Body of pancreas (tissue), 4 donors: ENCODE measurements around the gene TNS4. TPM values are rescaled to one million over a fixed set of nuclear protein-coding genes. Genes with fewer than 3 reads are reported as not detected.

ENCODE experiments used
- ATAC-seq: fragments of 150-250 bp; one replicate; pipeline ENCODE4 v1.9.1; 2016
- DNase-seq, 4 donors: peaks; one replicate each; pipeline ENCODE4 v3.0.0-alpha.2; 2019
- H3K27ac ChIP-seq, 4 donors: fragments of 200-600 bp; sonication (generic); 1 replicate in 3 of 4; 2 replicates in 1 of 4; pipeline versions ENCODE4 v1.5.1 to v1.6.1; 2016 to 2019; ENCODE audit warnings: mild to moderate bottlenecking in 1 of 4, mixed read lengths in 1 of 4, moderate library complexity in 1 of 4
- H3K27me3 ChIP-seq, 2 donors: fragments of 200-600 bp; sonication (generic); one replicate each; pipeline ENCODE4 v1.6.0; 2016; ENCODE audit warnings: mild to moderate bottlenecking in 1 of 2
- H3K36me3 ChIP-seq, 2 donors: fragments of 200-600 bp; sonication (generic); replicated peaks in 1 of 2; 2 replicates each; pipeline ENCODE4 v1.5.1; 2016; ENCODE audit warnings: low read depth in 2 of 2; ENCODE audit not compliant: insufficient read depth in 1 of 2
- H3K4me1 ChIP-seq: fragments of 200-600 bp; sonication (generic); one replicate; pipeline ENCODE4 v1.6.0; 2016
- H3K4me3 ChIP-seq, 2 donors: fragments of 200-600 bp; sonication (generic); 1 replicate in 1 of 2; 2 replicates in 1 of 2; pipeline ENCODE4 v1.5.1; 2016 to 2019
- H3K9me3 ChIP-seq, 3 donors: fragments of 200-600 bp; sonication (generic); 1 replicate in 2 of 3; 2 replicates in 1 of 3; pipeline ENCODE4 v1.5.1; 2016
- POLR2A ChIP-seq, 3 donors: fragments of 450-650 bp; IDR thresholded peaks; one replicate each; pipeline ENCODE4 v1.6.1; 2016; ENCODE audit warnings: antibody characterized with exemption in 3 of 3, mild to moderate bottlenecking in 2 of 3
- WGBS, 2 donors: methylation state at CpG; one replicate each; pipeline ENCODE4 v1.1.5; 2017; 5-methylcytosine and 5-hydroxymethylcytosine counted together
- intact Hi-C: fragments of 100-400 bp; cut with DNase I; formaldehyde crosslinking; loops from one replicate; pipeline ENCODE4 v1.15.1; 2023
- total RNA-seq, 2 donors: library from RNA; depleted of rRNA; stranded (reverse); fragments of >200 nt; gene quantifications; one replicate each; pipeline ENCODE4 v1.1.0, GENCODE V29; 2016
- TF ChIP-seq, protein P1 (sequence below), 7 experiments: fragments of 450-650 bp in 4 of 7; fragments of 200-600 bp in 3 of 7; sonication (generic) in 3 of 7; IDR thresholded peaks; one replicate each; pipeline ENCODE4 v1.5.1; 2016 to 2019; ENCODE audit warnings: antibody characterized with exemption in 7 of 7

TNS4 gene
- total RNA-seq, 2 donors from 2014 or later: not detected

DNA sequence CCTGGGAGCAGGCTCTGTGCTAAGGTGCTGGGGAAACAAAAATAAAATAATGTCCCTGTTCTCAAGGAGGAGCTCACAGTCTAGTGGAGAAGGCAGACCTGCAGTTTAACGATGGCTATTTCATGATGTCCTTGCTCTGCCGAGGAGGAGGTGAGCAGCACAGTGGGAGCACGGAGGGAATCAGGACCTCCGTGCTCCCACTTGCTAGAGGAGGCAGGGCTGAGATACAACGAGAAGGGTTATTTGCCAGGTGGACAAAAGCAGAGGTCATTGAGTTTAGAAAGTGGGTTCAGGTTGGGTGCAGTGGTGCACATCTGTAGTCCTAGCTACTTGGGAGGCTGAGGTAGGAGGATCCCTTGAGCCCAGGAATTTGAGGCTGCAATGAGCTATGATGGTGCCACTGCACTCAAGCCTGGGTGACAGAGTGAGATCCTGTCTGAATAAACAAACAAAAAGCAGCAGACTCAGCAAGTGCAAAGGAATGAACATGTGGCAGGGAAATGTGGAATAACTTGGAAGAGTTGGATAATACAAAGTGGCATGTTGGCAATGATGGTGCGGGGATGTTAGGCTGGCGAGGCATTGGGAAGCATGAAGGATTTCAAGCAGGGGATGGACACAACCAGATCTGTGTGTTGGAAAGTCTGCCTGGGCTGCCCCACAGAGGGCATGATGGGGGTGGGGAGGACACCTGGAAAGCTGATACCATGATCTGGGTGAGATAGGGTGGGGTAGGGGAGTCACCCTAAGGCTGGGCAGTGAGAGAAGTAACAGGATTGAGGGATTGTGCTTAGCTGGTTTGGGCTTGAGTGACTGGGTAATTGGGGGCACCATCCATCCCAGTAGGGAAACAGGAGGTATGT is 12.8 kb upstream of the TNS4 start:
- ATAC-seq: no peak
- Histone ChIP-seq H3K4me1 (peaks cover 5% of the 10 kb centered on the region), H3K27me3 (no peaks in the 10 kb centered on the region), H3K36me3 (no peaks in the 10 kb centered on the region), H3K4me3 (no peak overlapping the region), H3K9me3 (no peaks in the 10 kb centered on the region), H3K27ac (no peak overlapping the region)
- intact Hi-C loops: no loop called here
- TF ChIP-seq, protein P1, sequence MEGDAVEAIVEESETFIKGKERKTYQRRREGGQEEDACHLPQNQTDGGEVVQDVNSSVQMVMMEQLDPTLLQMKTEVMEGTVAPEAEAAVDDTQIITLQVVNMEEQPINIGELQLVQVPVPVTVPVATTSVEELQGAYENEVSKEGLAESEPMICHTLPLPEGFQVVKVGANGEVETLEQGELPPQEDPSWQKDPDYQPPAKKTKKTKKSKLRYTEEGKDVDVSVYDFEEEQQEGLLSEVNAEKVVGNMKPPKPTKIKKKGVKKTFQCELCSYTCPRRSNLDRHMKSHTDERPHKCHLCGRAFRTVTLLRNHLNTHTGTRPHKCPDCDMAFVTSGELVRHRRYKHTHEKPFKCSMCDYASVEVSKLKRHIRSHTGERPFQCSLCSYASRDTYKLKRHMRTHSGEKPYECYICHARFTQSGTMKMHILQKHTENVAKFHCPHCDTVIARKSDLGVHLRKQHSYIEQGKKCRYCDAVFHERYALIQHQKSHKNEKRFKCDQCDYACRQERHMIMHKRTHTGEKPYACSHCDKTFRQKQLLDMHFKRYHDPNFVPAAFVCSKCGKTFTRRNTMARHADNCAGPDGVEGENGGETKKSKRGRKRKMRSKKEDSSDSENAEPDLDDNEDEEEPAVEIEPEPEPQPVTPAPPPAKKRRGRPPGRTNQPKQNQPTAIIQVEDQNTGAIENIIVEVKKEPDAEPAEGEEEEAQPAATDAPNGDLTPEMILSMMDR (IDR thresholded peaks at IDR 0.05): no peak
- no peak for TF ChIP-seq POLR2A (IDR thresholded peaks at IDR 0.05)
- 68 to 74% methylated on average over 7 of the region's 7 CpGs for WGBS, 2 donors
- DNase-seq: no peak

DNA sequence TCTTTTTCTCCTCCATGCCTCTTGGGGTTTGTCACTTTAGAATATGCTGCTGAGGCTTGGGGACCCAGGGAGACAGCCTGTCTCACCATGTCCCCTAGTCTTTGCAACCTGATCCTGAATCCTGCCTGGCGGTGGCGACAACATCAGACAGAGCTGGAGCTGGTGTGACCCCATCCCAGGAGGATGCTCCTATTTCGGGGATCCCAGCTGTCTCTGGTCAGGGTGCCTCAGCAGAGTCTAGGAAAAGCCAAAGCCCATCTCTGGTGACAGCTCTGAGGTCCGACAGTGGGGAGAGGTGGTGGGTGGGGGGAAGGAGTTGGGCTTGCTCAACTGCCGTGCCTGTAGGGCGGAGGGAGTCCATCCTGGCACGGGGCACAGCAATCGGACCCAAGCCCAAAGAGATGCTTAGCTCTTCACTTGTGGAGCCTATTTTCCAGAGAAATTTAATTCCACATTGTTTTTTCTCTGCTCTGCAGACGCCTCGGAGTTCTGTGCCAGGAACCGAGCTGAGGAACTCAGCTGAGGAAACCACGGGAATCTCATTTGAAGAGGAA is 10.3 kb upstream of the TNS4 start:
- intact Hi-C loops: no loop called here
- H3K4me3 ChIP-seq: no peak overlapping the region
- no peaks in the 10 kb centered on the region for H3K36me3 ChIP-seq
- H3K9me3 ChIP-seq: no peaks in the 10 kb centered on the region
- ATAC-seq: no peak
- WGBS, 2 donors: 69 to 71% methylated on average over 12 of the region's 12 CpGs
- H3K4me1 ChIP-seq: peaks cover 5% of the 10 kb centered on the region
- H3K27ac ChIP-seq: no peak overlapping the region
- no peak for TF ChIP-seq POLR2A (IDR thresholded peaks at IDR 0.05)
- TF ChIP-seq, protein P1 (IDR thresholded peaks at IDR 0.05): no peak
- DNase-seq: no peak
- H3K27me3 ChIP-seq: no peaks in the 10 kb centered on the region

DNA sequence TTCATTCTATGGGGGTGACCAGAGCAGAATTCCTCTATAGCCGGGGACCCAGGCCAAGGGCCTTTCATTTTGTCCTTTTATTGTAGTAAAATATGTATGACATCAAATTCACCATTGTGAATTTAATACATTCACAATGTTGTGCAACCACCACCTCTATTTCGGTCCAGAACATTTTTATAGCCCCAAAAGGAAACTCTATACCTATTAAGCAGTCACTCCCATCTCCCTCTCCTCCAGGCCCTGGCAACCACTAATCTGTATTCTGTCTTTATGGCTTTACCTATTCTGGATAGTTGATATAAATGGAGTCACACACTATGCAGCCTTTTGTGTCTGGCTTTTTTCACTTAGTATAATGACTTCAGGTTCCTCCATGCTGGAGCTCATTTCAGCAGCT is 9.7 kb upstream of the TNS4 start:
- DNase-seq (no peak), ATAC-seq (no peak)
- intact Hi-C loops: no loop called here
- H3K9me3 ChIP-seq: no peaks in the 10 kb centered on the region
- no peak overlapping the region for H3K27ac ChIP-seq
- no peak for TF ChIP-seq POLR2A (IDR thresholded peaks at IDR 0.05)
- TF ChIP-seq, protein P1 (IDR thresholded peaks at IDR 0.05): no peak
- H3K36me3 ChIP-seq: no peaks in the 10 kb centered on the region
- H3K27me3 ChIP-seq: no peaks in the 10 kb centered on the region
- H3K4me3 ChIP-seq: no peak overlapping the region
- peaks cover 5% of the 10 kb centered on the region for H3K4me1 ChIP-seq
- 69 to 80% methylated on average over 2 of the region's 2 CpGs for WGBS, 2 donors

DNA sequence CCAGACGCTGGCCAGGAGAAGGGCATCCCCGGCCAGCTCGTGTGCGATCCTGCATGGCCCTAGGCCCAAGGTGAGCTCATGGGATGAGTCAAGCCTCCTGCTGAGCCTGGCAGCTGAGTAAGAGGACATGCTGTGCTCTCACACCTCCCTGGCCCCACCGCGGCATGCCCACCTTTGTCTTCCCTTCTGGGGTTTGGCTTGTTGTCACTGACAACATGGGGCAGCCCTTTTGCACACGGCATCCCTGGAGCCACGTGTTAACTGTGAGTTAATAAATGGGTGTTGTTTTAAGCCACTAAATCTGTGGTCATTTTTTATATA is 8.9 kb upstream of the TNS4 start:
- Histone ChIP-seq H3K4me1 (peaks cover 5% of the 10 kb centered on the region), H3K36me3 (no peaks in the 10 kb centered on the region), H3K27ac (no peak overlapping the region), H3K9me3 (no peaks in the 10 kb centered on the region), H3K4me3 (no peak overlapping the region), H3K27me3 (no peaks in the 10 kb centered on the region)
- intact Hi-C loops: no loop called here
- 48 to 65% methylated on average over 3 to 8 of the region's 8 CpGs for WGBS, 2 donors
- DNase-seq (peak in 1 of 4 donors; percentile 32), ATAC-seq (no peak)
- TF ChIP-seq POLR2A (IDR thresholded peaks at IDR 0.05): no peak
- TF ChIP-seq, protein P1 (IDR thresholded peaks at IDR 0.05): no peak
